Ovary (tissue), 9 donors: ENCODE data around the gene DACH1. TPM values are rescaled to one million over a fixed set of nuclear protein-coding genes. Genes with fewer than 3 reads are reported as not detected.

ENCODE experiments used
- DNase-seq, 5 donors: peaks; one replicate each; pipeline ENCODE4 v3.0.0-alpha.2; 2019 to 2020
- H3K27ac ChIP-seq, 2 donors: fragments of 200-600 bp; one replicate each; pipeline versions ENCODE4 v1.5.1 to v1.8.0; 2019 to 2022
- H3K27me3 ChIP-seq: fragments of 200-600 bp; one replicate; pipeline ENCODE4 v1.8.0; 2022
- H3K36me3 ChIP-seq: fragments of 200-600 bp; sonication (generic); one replicate; pipeline ENCODE4 v1.5.1; 2019
- H3K4me1 ChIP-seq: one replicate; pipeline ENCODE4 v1.8.1; 2013; ENCODE audit warnings: mild to moderate bottlenecking, moderate library complexity; ENCODE audit not compliant: insufficient read depth
- H3K4me3 ChIP-seq: fragments of 200-600 bp; sonication (generic); one replicate; pipeline ENCODE4 v1.5.1; 2017
- H3K9me3 ChIP-seq, 2 donors: fragments of 200-600 bp in 1 of 2; sonication (generic) in 1 of 2; one replicate each; pipeline versions ENCODE4 v1.5.1 to v1.8.1; 2013 to 2019; ENCODE audit warnings: mild to moderate bottlenecking in 1 of 2, moderate library complexity in 1 of 2
- CTCF ChIP-seq, 3 donors: fragments of 450-650 bp in 2 of 3; fragments of 200-600 bp in 1 of 3; IDR thresholded peaks; one replicate each; pipeline versions ENCODE4 v1.5.1 to v1.8.0; 2016 to 2022; ENCODE audit warnings: antibody characterized with exemption in 3 of 3, mild to moderate bottlenecking in 1 of 3
- EP300 ChIP-seq: sonication (generic); formaldehyde crosslinking; IDR thresholded peaks from one replicate; pipeline ENCODE4 v1.6.1; 2017; ENCODE audit warnings: antibody characterized with exemption
- POLR2A ChIP-seq: fragments of 450-650 bp; IDR thresholded peaks from one replicate; pipeline ENCODE4 v1.6.1; 2017; ENCODE audit warnings: antibody characterized with exemption, mild to moderate bottlenecking, moderate library complexity
- WGBS, 3 donors: extraction: QIAGEN DNeasy Blood & Tissue Kit in 1 of 3; methylation state at CpG; one replicate each; pipeline versions ENCODE4 v1.1.5 to v1.1.7; 2013 to 2017; 5-methylcytosine and 5-hydroxymethylcytosine counted together
- intact Hi-C, 4 donors: fragments of 100-400 bp; cut with DNase I; formaldehyde crosslinking; loops; one replicate each; pipeline versions ENCODE4 v1.11.0 to v1.15.1; 2022 to 2023
- polyA plus RNA-seq, 2 donors: library from polyadenylated mRNA; stranded (reverse); fragments of 200-250 nt in 1 of 2; fragments of 350-450 nt in 1 of 2; fragmentation: Illumina TruSeq in 1 of 2; extraction: RNeasy Lipid Tissue Mini Kit (QIAGEN cat#74804) in 1 of 2; gene quantifications; one replicate each; pipeline ENCODE4 v1.2.3, GENCODE V29; 2013 to 2014
- total RNA-seq, 7 donors: library from RNA; depleted of rRNA in 2 of 7; stranded (reverse); fragments of >200 nt in 2 of 7; fragmentation: NEBNext Ultra II Directional in 3 of 7; extraction: Animal tissue kit (Norgen Biotek cat#: 25700) in 3 of 7; gene quantifications; one replicate each; pipeline versions ENCODE4 v1.1.0 to v1.2.4, GENCODE V29; 2016 to 2023
- donor health status: DM: no; HTN: no; CAD: no; lungs with moderate emphysema.
- donor health status: DM: no; HTN: no; CAD: no.
- donor health status: Bipolar disorder and iron deficiency.
- donor health status: DM: yes; HTN: yes; CAD: no.
- donor health status: DM: no; HTN: no; CAD: no.
- donor health status: DM: yes; HTN: yes; CAD: no.

The DACH1 gene
- total and polyA plus RNA-seq, 9 donors: 0.91 to 3.2 (median 1.7) TPM

GRCh38 chr13:71590654-71591148, 276.3 kb downstream of the DACH1 start:
- Histone ChIP-seq H3K27me3 (no peaks in the 10 kb centered on the region), H3K4me3 (no peak overlapping the region), H3K4me1 (no peaks in the 10 kb centered on the region), H3K9me3 (no peaks in the 10 kb centered on the region), H3K36me3 (no peaks in the 10 kb centered on the region), H3K27ac (no peak overlapping the region)
- no peak for TF ChIP-seq CTCF (IDR thresholded peaks at IDR 0.05)
- no peak for TF ChIP-seq POLR2A
- no peak for TF ChIP-seq EP300
- intact Hi-C loops: no loop called here
- no peak for DNase-seq
- 87 to 90% (median 90%) methylated on average over 3 of the region's 3 CpGs for WGBS, 3 donors

- WGBS, 3 donors: 68 to 84% (median 83%) methylated on average over 2 of the region's 2 CpGs
- Histone ChIP-seq H3K27ac (no peak overlapping the region), H3K9me3 (no peaks in the 10 kb centered on the region), H3K36me3 (no peaks in the 10 kb centered on the region), H3K4me1 (no peaks in the 10 kb centered on the region), H3K4me3 (no peak overlapping the region), H3K27me3 (no peaks in the 10 kb centered on the region)
- no peak for TF ChIP-seq POLR2A
- TF ChIP-seq EP300: no peak
- TF ChIP-seq CTCF (IDR thresholded peaks at IDR 0.05): no peak
- intact Hi-C loops: loop anchor here in 1 of 4 donors (5.0 kb wide), 1 partner anchor 1763 kb away; no protein-coding TSS in a partner anchor
- no peak for DNase-seq
Measured at GRCh38 chr13:71589032-71589431, 278.0 kb downstream of the DACH1 start.

- intact Hi-C loops: loop anchor here in 1 of 4 donors (5.0 kb wide), 1 partner anchor 1764 kb away; no protein-coding TSS in a partner anchor
- no peak for DNase-seq
- H3K36me3 ChIP-seq: no peaks in the 10 kb centered on the region
- no peak overlapping the region for H3K4me3 ChIP-seq
- no peak overlapping the region for H3K27ac ChIP-seq
- no peaks in the 10 kb centered on the region for H3K9me3 ChIP-seq
- WGBS, 3 donors: 84 to 91% (median 86%) methylated on average over 5 of the region's 5 CpGs
- no peaks in the 10 kb centered on the region for H3K4me1 ChIP-seq
- H3K27me3 ChIP-seq: no peaks in the 10 kb centered on the region
- TF ChIP-seq EP300: no peak
- TF ChIP-seq CTCF (IDR thresholded peaks at IDR 0.05): no peak
- no peak for TF ChIP-seq POLR2A
Measured at GRCh38 chr13:71587817-71588216, 279.2 kb downstream of the DACH1 start.

- Histone ChIP-seq H3K27me3 (no peaks in the 10 kb centered on the region), H3K36me3 (no peaks in the 10 kb centered on the region), H3K9me3 (no peaks in the 10 kb centered on the region), H3K4me3 (no peak overlapping the region), H3K4me1 (no peaks in the 10 kb centered on the region), H3K27ac (no peak overlapping the region)
- TF ChIP-seq EP300 (no peak), CTCF (IDR thresholded peaks at IDR 0.05) (no peak), POLR2A (no peak)
- WGBS, 3 donors: 86 to 89% (median 89%) methylated on average over 2 of the region's 2 CpGs
- intact Hi-C loops: loop anchor here in 1 of 4 donors (5.0 kb wide), 1 partner anchor 1765 kb away; no protein-coding TSS in a partner anchor
- DNase-seq: no peak
Measured at GRCh38 chr13:71587193-71587592, 279.8 kb downstream of the DACH1 start.
